ENCODE data around the gene MSANTD3.

The MSANTD3 gene

DNA sequence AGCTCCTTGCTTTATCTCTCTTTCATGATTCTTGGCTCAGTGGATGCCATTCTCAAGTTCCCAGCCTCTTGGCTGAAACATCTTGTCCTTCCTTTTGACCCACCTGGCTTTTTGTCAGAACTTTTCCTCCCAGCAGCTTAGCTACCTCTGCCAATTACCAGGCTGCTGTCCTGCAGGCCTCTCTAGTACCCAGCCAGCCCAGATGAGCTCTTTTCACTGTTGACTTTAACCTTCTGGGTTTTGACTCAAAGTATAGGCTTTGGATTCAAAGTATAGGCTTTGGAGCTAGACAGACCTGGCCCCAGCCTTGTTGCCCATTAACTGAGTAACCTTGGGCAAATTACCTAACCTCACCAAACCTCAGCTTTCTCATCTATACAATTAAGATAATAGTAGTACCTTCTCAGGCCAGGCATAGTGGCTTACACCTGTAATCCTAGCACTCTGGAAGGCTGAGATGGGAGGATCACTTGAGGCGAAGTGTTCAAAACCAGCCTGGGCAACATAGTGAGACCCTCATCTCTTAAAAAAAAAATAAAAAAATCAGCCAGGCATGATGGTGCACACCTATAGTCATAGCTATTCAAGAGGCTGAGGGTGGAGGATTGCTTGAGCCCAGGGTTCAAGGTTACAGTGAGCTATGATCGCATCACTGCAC lies 39.4 kb downstream of the MSANTD3 start:
- FAIRE-seq (no peak), DNase-seq (ENCODE audit: insufficient read length, low spot score) (no peak)
- no peak for TF ChIP-seq POLR2A (IDR thresholded peaks at IDR 0.05; ENCODE audit: low read depth, low read length)

DNA sequence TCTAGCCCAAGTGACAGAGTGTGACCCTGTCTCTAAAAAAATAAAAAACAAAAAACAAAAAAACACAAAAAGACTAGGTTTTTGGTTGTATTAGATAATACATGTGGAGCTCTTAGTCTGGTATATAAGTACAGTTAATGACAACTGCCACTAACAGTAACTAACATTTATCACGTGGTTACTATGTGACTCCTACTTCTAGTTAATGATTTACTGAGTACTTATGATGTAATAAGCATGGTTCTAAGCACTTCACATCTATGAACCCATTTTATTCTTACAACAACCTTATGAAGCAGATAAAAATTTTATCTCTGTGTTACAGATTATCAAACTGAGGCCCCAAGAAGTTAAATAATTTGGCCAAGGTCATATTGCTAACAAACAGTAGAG lies 39.9 kb downstream of the MSANTD3 start:
- DNase-seq (ENCODE audit: insufficient read length, low spot score) (no peak), FAIRE-seq (no peak)
- TF ChIP-seq POLR2A (IDR thresholded peaks at IDR 0.05; ENCODE audit: low read depth, low read length), result no peak

DNA sequence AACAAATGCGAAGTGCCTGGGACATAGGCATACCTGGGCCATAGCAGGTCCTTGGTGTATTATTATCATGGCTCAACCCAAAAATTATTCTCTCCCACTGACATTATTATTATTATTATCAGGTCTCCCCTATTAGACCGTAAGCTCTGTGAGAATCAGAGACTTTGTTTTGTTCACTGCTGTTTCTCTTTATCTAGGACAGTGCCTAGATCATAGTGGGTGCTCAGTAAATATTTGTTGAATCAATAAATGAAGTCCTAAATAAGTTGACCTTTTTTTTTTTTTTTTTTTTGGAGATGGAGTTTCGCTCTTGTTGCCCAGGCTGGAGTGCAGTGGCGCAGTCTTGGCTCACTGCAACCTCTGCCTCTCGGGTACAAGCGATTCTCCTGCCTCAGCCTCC lies 41.1 kb downstream of the MSANTD3 start:
- no peak for TF ChIP-seq POLR2A (IDR thresholded peaks at IDR 0.05; ENCODE audit: low read depth, low read length)
- no peak for DNase-seq (ENCODE audit: insufficient read length, low spot score)
- FAIRE-seq, result no peak

DNA sequence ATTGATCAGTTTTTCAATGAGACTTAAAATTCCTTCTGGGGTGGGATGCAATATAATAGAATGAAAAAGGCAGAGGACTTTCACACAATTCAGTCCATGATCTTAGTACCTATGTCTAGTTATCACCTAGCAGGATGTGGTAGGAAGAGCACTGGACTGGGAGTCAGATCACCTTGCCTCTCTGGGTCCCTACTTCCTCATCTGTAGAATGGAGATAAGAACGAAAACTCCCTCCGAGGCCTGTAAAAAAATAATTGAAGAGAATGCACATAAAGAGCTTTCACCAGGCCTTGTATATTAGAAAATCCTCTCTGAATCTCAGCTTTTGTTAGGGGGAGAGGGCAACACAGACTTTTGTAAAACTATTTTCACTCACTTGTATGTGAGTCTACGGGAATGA lies 45.3 kb downstream of the MSANTD3 start:
- DNase-seq (ENCODE audit: insufficient read length, low spot score) (no peak), FAIRE-seq (no peak)
- no peak for TF ChIP-seq POLR2A (IDR thresholded peaks at IDR 0.05; ENCODE audit: low read depth, low read length)

DNA sequence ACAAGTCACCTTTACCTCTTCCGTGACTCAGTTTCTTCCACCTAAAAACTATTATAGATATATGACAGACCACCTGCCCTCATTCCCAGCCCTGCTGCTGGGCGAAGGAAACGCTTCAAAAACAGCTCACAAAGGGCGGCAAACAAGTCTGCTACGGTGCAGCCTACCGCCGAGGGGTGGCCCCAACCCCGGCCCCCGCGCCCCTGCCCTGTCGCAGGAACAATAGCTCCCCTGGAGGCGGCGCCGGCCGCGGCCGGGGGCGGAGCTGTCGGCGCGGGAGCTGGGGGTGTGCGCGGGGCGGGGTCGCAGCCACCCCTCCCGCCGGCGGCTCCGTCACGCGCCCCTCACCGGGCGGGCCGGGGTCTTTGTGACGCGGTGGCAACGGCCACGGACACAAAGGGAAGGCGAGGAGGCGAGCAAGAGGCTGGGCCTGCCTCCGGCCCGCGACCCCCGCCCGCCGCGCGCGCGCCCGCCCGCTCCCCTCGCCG lies 45.9 kb downstream of the MSANTD3 start, which contains the start of gene TMEFF1:
TSS of gene TMEFF1 (plus strand) at position 362 of the 488 bp plus-strand sequence. CDS start 396 bp downstream, outside the sequence.
- no peak for FAIRE-seq
- peak; percentile 90 for DNase-seq (ENCODE audit: insufficient read length, low spot score)
- no peak for TF ChIP-seq POLR2A (IDR thresholded peaks at IDR 0.05; ENCODE audit: low read depth, low read length)

DNA sequence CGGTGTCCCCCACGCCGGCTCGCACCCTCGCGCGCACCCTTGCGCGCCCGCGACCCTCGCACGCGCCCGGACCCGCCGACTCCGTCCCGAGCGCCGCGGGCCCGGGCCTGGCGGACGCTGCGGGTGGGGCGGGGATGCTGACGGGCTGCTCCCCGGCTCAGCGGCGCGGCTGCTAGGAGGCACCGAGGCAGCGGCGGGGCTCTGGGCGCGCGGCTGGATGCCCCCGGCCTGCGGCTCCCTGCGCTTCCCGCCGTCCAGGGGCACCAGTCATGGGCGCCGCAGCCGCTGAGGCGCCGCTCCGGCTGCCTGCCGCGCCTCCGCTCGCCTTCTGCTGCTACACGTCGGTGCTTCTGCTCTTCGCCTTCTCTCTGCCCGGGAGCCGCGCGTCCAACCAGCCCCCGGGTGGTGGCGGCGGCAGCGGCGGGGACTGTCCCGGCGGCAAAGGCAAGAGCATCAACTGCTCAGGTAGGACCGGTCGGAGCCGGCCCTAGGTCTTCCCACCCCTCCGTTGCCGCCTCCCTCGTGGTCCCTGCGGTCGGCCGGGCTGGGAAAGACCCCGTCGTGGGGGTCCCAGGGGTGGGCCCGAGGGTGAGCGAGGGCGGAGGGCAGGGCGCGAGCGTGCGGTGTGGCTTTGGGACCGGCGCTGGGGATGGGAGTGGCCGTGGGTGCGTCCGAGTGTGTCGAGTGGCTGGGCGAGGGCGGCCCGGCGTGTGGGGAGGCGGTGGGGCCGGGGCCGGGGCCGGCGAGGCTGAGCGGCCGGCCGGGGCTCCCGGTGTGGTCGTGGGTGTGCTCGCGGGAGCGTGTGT lies 46.5 kb downstream of the MSANTD3 start:
- DNase-seq (ENCODE audit: insufficient read length, low spot score) (peak; percentile 82), FAIRE-seq (no peak)
- no peak for TF ChIP-seq POLR2A (IDR thresholded peaks at IDR 0.05; ENCODE audit: low read depth, low read length)

DNA sequence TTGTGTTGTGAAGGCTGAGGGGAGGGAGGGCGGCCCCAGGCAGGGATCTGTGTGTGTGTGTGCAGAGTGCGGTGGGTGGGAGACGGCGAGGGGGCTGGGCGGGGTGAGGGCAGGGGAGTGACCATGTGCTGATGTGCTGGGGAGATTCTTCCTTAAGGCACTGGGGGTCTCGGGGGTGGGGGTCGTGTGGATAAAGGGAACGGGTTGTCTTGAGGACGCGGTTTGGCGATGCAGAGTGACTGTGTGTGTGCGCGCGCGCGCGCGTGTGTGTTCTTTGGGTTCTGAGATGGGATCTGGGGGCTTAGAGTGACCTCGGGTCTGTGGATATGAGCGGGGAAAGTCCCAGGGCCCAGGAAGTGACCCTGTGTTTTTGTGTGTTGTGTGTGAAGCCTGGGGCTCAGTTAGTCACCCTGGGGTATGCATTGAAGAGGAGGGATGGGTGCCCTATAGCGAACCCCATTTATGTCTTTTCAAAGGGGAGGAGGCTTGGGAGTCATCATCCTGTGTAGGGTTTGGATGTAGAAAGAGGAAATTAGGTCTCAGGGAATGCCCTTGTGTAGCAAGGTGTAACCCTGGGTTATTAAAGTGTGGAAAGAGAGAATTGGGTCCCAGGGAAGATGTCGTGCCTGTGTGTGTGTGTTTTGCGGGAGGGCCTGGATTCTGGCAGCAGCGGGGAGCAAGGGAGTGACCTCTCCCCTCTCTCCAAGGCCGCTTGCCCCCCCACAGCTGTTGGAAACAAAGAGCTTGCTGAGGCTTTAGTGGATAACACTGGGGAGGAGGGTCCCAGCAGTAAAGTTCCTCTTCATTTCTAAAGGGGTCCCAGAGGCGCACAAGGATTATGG lies 47.4 kb downstream of the MSANTD3 start:
- FAIRE-seq (no peak), DNase-seq (ENCODE audit: insufficient read length, low spot score) (no peak)
- TF ChIP-seq POLR2A (IDR thresholded peaks at IDR 0.05; ENCODE audit: low read depth, low read length), result no peak

DNA sequence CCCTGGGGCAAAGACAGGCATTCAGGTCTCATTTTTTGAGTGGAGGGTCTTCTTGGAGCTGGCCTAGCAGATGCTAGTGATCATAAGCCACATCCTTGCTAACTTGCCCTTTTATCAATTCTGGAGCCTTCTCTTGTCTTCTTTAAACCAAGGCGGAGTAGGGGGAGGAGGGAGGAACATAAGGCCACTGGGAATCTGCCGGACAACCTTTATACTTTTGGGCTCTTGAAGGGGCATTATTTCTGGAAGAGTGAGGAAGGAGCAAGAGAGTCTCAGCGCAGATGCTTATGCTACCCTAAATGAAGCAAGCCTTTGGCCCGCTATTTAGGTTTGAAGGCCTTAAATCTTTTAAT lies 48.0 kb downstream of the MSANTD3 start:
- DNase-seq (ENCODE audit: insufficient read length, low spot score), result no peak
- no peak for FAIRE-seq
- no peak for TF ChIP-seq POLR2A (IDR thresholded peaks at IDR 0.05; ENCODE audit: low read depth, low read length)

DNA sequence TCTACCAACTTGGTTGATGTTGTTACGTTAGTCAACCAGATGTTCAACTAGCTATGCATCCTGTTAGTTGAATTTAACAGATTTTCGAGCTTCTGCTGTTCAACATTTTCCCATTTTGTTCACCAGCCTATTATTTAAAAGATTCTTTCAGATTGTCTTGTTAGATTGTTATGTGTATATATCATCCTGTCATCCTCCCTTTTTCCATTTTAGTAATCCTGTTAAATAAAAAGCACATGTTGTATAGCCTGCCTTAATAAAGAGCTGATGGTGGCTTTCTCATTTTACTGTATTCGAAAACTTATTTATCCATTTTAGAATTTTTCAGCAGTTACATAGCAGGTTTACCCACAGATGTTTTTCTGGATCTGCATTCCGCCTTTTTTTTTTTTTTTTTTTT lies 50.3 kb downstream of the MSANTD3 start:
- no peak for FAIRE-seq
- DNase-seq (ENCODE audit: insufficient read length, low spot score), result no peak
- TF ChIP-seq POLR2A (IDR thresholded peaks at IDR 0.05; ENCODE audit: low read depth, low read length), result no peak

DNA sequence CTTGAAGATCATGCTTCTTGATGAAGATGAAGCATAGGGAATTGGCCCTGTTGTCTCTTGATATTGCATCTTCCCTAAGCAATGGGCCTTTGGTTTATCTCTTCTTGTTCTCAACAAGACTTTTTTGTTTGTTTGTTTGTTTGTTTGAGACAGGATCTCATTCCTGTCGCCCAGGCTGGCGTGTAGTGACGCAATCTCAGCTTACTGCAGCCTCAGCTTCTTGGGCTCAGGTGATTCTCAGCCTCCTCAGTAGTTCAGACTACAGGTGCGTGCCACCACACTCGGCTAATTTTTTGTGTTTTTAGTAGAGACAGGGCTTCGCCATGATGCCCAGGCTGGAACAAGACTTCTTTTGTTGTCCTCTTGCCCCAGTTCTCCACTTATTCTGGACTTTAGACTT lies 51.2 kb downstream of the MSANTD3 start:
- FAIRE-seq (no peak), DNase-seq (ENCODE audit: insufficient read length, low spot score) (no peak)
- no peak for TF ChIP-seq POLR2A (IDR thresholded peaks at IDR 0.05; ENCODE audit: low read depth, low read length)

DNA sequence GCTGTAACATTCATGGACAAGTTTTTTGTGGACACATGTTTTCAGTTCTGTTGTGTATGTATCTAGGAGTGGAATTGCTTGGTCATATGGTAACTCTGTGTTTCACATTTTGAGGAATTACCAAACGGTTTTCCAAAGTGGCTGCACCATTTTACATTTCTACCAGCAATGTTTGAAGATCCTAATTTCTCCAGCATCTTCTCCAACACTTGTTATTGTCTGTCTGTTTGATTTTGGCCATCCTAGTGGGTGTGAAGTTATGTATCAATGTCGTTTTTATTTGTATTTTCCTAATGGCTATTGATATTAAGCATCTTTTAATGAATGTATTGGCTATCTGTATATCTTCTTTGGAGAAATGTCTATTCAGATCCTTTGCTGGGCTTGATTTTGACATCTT lies 52.9 kb downstream of the MSANTD3 start:
- no peak for TF ChIP-seq POLR2A (IDR thresholded peaks at IDR 0.05; ENCODE audit: low read depth, low read length)
- DNase-seq (ENCODE audit: insufficient read length, low spot score), result no peak
- FAIRE-seq, result peak; percentile 82

DNA sequence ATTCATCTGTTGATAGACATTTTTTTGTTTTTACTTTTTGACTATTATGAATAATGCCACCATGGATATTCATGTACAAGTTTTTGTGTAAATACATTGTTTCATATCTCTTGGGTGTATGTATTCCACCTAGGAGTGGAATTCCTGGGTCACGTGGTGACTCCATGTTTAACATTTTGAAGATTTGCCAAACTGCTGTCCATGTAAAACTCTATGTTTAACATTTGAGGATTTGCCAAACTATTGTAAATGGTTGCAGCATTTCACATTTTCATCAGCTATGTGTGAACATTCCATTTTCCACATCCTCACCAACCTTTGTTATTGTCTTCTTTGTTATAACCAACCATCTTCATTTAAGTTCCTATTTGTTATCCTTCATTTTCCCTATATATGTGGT lies 58.3 kb downstream of the MSANTD3 start:
- FAIRE-seq (peak; percentile 90), DNase-seq (ENCODE audit: insufficient read length, low spot score) (no peak)
- TF ChIP-seq POLR2A (IDR thresholded peaks at IDR 0.05; ENCODE audit: low read depth, low read length), result no peak

DNA sequence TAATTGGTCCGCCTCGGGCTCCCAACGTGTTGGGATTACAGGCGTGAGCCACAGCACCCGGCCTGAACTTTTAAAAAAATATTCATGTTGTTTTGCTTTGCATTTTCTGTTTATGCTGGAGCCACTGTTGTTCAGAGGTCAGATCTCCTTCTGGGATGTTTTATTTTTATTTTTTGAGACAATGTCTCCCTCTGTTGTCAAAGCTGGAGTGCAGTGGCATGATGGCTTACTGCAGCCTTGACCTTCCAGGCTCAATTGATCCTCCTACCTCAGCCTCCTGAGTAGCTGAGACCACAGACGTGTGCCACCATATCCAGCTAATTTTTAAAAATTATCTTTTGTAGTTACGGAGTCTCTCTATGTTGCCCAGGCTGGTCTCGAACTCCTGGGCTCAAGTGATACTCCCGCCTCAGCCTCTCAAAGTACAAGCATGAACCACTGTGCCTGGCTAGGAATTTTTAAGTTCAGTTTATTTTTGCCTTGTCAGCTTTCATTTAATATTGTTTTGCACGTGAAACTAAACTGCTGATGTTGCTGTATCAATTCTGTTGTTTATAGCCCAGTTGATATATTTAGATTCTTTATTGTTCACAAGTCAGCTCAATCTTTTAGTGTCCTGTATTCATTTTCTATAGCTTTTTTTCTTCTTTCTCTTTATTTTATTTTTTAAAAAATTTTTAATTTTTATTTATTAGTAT lies 59.7 kb downstream of the MSANTD3 start:
- peak; percentile 62 for FAIRE-seq
- no peak for TF ChIP-seq POLR2A (IDR thresholded peaks at IDR 0.05; ENCODE audit: low read depth, low read length)
- no peak for DNase-seq (ENCODE audit: insufficient read length, low spot score)
